Prostate gland (tissue), 2 donors: ENCODE measurements around the gene IPCEF1. TPM values are rescaled to one million over a fixed set of nuclear protein-coding genes. Genes with fewer than 3 reads are reported as not detected.

ENCODE experiments used
- DNase-seq: peaks from one replicate; pipeline ENCODE4 v3.0.0-alpha.2; 2019; ENCODE audit warnings: low spot score
- H3K27ac ChIP-seq, 2 donors: fragments of 200-600 bp; sonication (generic); 2 replicates each; pipeline ENCODE4 v1.5.1; 2017 to 2019
- H3K27me3 ChIP-seq: fragments of 200-600 bp; sonication (generic); replicated peaks from 2 replicates; pipeline ENCODE4 v1.5.1; 2019; ENCODE audit not compliant: insufficient read depth
- H3K36me3 ChIP-seq, 2 donors: fragments of 200-600 bp; sonication (generic); 1 replicate in 1 of 2; 2 replicates in 1 of 2; pipeline versions ENCODE4 v1.5.1 to v1.8.1; 2017 to 2019
- H3K4me1 ChIP-seq: fragments of 200-600 bp; sonication (generic); replicated peaks from 2 replicates; pipeline ENCODE4 v1.5.1; 2019
- H3K4me3 ChIP-seq, 2 donors: fragments of 200-600 bp; sonication (generic); 2 replicates each; pipeline ENCODE4 v1.5.1; 2017 to 2019
- H3K9me3 ChIP-seq: fragments of 200-600 bp; sonication (generic); 2 replicates; pipeline ENCODE4 v1.5.1; 2017
- CTCF ChIP-seq, 4 experiments: fragments of 200-600 bp in 2 of 4; fragments of 450-650 bp in 2 of 4; sonication (generic) in 2 of 4; IDR thresholded peaks; 1 replicate in 3 of 4; 2 replicates in 1 of 4; pipeline ENCODE4 v1.5.1; 2016 to 2019; ENCODE audit warnings: antibody characterized with exemption in 4 of 4, mild to moderate bottlenecking in 2 of 4, moderate library complexity in 2 of 4
- POLR2A ChIP-seq: fragments of 450-650 bp; IDR thresholded peaks from one replicate; pipeline ENCODE4 v1.6.1; 2016; ENCODE audit warnings: antibody characterized with exemption, mild to moderate bottlenecking
- POLR2AphosphoS5 ChIP-seq: sonication (generic); formaldehyde crosslinking; IDR thresholded peaks from one replicate; pipeline ENCODE4 v1.6.1; 2017; ENCODE audit warnings: antibody characterized with exemption
- WGBS: methylation state at CpG from one replicate; pipeline ENCODE4 v1.1.5; 2018; 5-methylcytosine and 5-hydroxymethylcytosine counted together
- intact Hi-C: fragments of 100-400 bp; cut with DNase I; formaldehyde crosslinking; loops from one replicate; pipeline ENCODE4 v1.14.2; 2022
- total RNA-seq, 2 donors: library from RNA; depleted of rRNA; stranded (reverse); fragments of >200 nt; gene quantifications; one replicate each; pipeline ENCODE4 v1.1.0, GENCODE V29; 2016

IPCEF1 gene
- total RNA-seq, 2 donors from 2014 or later: 1.0 to 6.1 TPM

GRCh38 chr6:154359161-154359574, 2.6 kb upstream of the IPCEF1 start:
- TF ChIP-seq POLR2A: no peak
- no peak for TF ChIP-seq POLR2AphosphoS5
- TF ChIP-seq CTCF (IDR thresholded peaks at IDR 0.05): no peak
- 71% methylated on average over 10 of the region's 10 CpGs for WGBS
- Histone ChIP-seq H3K36me3 (no peaks in the 10 kb centered on the region), H3K9me3 (no peaks in the 10 kb centered on the region), H3K27me3 (no peaks in the 10 kb centered on the region), H3K4me1 (no peaks in the 10 kb centered on the region), H3K27ac (no peak overlapping the region), H3K4me3 (no peak overlapping the region)
- no peak for DNase-seq
- intact Hi-C loops: no loop called here

GRCh38 chr6:154358019-154358545, 1.5 kb upstream of the IPCEF1 start:
- no peak for DNase-seq
- no peaks in the 10 kb centered on the region for H3K36me3 ChIP-seq
- intact Hi-C loops: no loop called here
- TF ChIP-seq POLR2A: no peak
- TF ChIP-seq CTCF (IDR thresholded peaks at IDR 0.05): no peak
- no peak for TF ChIP-seq POLR2AphosphoS5
- H3K4me1 ChIP-seq: no peaks in the 10 kb centered on the region
- H3K27me3 ChIP-seq: no peaks in the 10 kb centered on the region
- no peaks in the 10 kb centered on the region for H3K9me3 ChIP-seq
- WGBS: 88% methylated on average over 5 of the region's 5 CpGs
- no peak overlapping the region for H3K4me3 ChIP-seq
- no peak overlapping the region for H3K27ac ChIP-seq

GRCh38 chr6:154356113-154356512, 490 bp downstream of the IPCEF1 start:
- 94% methylated on average over 2 of the region's 2 CpGs for WGBS
- TF ChIP-seq CTCF (IDR thresholded peaks at IDR 0.05): no peak
- TF ChIP-seq POLR2A: no peak
- no peak for TF ChIP-seq POLR2AphosphoS5
- Histone ChIP-seq H3K27me3 (no peaks in the 10 kb centered on the region), H3K36me3 (no peaks in the 10 kb centered on the region), H3K27ac (no peak overlapping the region), H3K4me1 (no peaks in the 10 kb centered on the region), H3K9me3 (no peaks in the 10 kb centered on the region), H3K4me3 (no peak overlapping the region)
- DNase-seq: no peak
- intact Hi-C loops: no loop called here

- H3K27me3 ChIP-seq: no peaks in the 10 kb centered on the region
- 91% methylated on average over 8 of the region's 8 CpGs for WGBS
- no peak for DNase-seq
- H3K4me1 ChIP-seq: no peaks in the 10 kb centered on the region
- no peaks in the 10 kb centered on the region for H3K36me3 ChIP-seq
- H3K27ac ChIP-seq: no peak overlapping the region
- TF ChIP-seq POLR2A (no peak), CTCF (IDR thresholded peaks at IDR 0.05) (no peak), POLR2AphosphoS5 (no peak)
- no peaks in the 10 kb centered on the region for H3K9me3 ChIP-seq
- H3K4me3 ChIP-seq: no peak overlapping the region
- intact Hi-C loops: no loop called here
Measured at GRCh38 chr6:154354265-154354777, 2.3 kb downstream of the IPCEF1 start.

GRCh38 chr6:154353626-154354025, 3.0 kb downstream of the IPCEF1 start:
- no peak overlapping the region for H3K4me3 ChIP-seq
- no peak overlapping the region for H3K27ac ChIP-seq
- TF ChIP-seq POLR2AphosphoS5 (no peak), POLR2A (no peak), CTCF (IDR thresholded peaks at IDR 0.05) (no peak)
- no peaks in the 10 kb centered on the region for H3K4me1 ChIP-seq
- intact Hi-C loops: no loop called here
- 86% methylated on average over 1 of the region's 1 CpG for WGBS
- no peaks in the 10 kb centered on the region for H3K27me3 ChIP-seq
- DNase-seq: no peak
- H3K36me3 ChIP-seq: no peaks in the 10 kb centered on the region
- no peaks in the 10 kb centered on the region for H3K9me3 ChIP-seq
